Thyroid gland (tissue), 4 donors: ENCODE results near the gene ENAH. TPM values are rescaled to one million over a fixed set of nuclear protein-coding genes. Genes with fewer than 3 reads are reported as not detected.

Experiments used
- DNase-seq, 2 donors: peaks; one replicate each; pipeline ENCODE4 v3.0.0-alpha.2; 2019
- H3K27ac ChIP-seq, 3 donors: fragments of 200-600 bp; sonication (generic); 1 replicate in 2 of 3; 2 replicates in 1 of 3; pipeline ENCODE4 v1.5.1; 2016 to 2019; ENCODE audit warnings: mild to moderate bottlenecking in 1 of 3, moderate library complexity in 1 of 3
- H3K27me3 ChIP-seq: fragments of 200-600 bp; sonication (generic); one replicate; pipeline ENCODE4 v1.5.1; 2019
- H3K36me3 ChIP-seq, 2 donors: fragments of 200-600 bp; sonication (generic); one replicate each; pipeline ENCODE4 v1.5.1; 2016 to 2019
- H3K4me1 ChIP-seq, 2 donors: fragments of 200-600 bp; sonication (generic); one replicate each; pipeline ENCODE4 v1.5.1; 2017 to 2019
- H3K4me3 ChIP-seq, 3 donors: fragments of 200-600 bp; sonication (generic); replicated peaks in 1 of 3; 1 replicate in 2 of 3; 2 replicates in 1 of 3; pipeline ENCODE4 v1.5.1; 2016; ENCODE audit warnings: mild to moderate bottlenecking in 1 of 3
- H3K9me3 ChIP-seq: fragments of 200-600 bp; sonication (generic); one replicate; pipeline ENCODE4 v1.5.1; 2017
- CTCF ChIP-seq, 6 experiments: fragments of 200-600 bp in 3 of 6; fragments of 450-650 bp in 3 of 6; sonication (generic) in 3 of 6; IDR thresholded peaks; one replicate each; pipeline ENCODE4 v1.5.1; 2016 to 2019; ENCODE audit warnings: antibody characterized with exemption in 6 of 6, mild to moderate bottlenecking in 2 of 6, inconsistent platforms in 1 of 6, moderate library complexity in 1 of 6
- POLR2A ChIP-seq, 2 donors: fragments of 450-650 bp; IDR thresholded peaks; one replicate each; pipeline ENCODE4 v1.6.1; 2017; ENCODE audit warnings: antibody characterized with exemption in 2 of 2, mild to moderate bottlenecking in 2 of 2, moderate library complexity in 1 of 2
- WGBS, 2 donors: methylation state at CpG; one replicate each; pipeline ENCODE4 v1.1.5; 2017; 5-methylcytosine and 5-hydroxymethylcytosine counted together
- intact Hi-C: fragments of 100-400 bp; cut with DNase I; formaldehyde crosslinking; loops from one replicate; pipeline ENCODE4 v1.15.1; 2023
- total RNA-seq, 4 donors: library from RNA; depleted of rRNA; stranded (reverse); fragments of >200 nt; gene quantifications; one replicate each; pipeline ENCODE4 v1.2.3, GENCODE V29; 2016

ENAH gene
- total RNA-seq, 4 donors from 2014 or later: 24.5 to 31.4 (median 28.5) TPM

GRCh38 chr1:225506727-225507126 is 146.2 kb downstream of the ENAH start:
- intact Hi-C loops: no loop called here
- Histone ChIP-seq H3K36me3 (no peaks in the 10 kb centered on the region), H3K4me3 (no peak overlapping the region), H3K27ac (no peak overlapping the region), H3K27me3 (no peaks in the 10 kb centered on the region), H3K4me1 (peaks cover 7 to 9% of the 10 kb centered on the region in 2 donors), H3K9me3 (no peaks in the 10 kb centered on the region)
- 85 to 94% methylated on average over 1 of the region's 1 CpG for WGBS, 2 donors
- no peak for DNase-seq
- TF ChIP-seq POLR2A (IDR thresholded peaks at IDR 0.05) (no peak), CTCF (IDR thresholded peaks at IDR 0.05) (no peak)

GRCh38 chr1:225504776-225505175 is 148.1 kb downstream of the ENAH start:
- 90 to 95% methylated on average over 2 of the region's 2 CpGs for whole genome bisulfite sequencing, 2 donors
- intact Hi-C loops: no loop called here
- H3K4me1 ChIP-seq: peaks cover 9 to 10% of the 10 kb centered on the region in 2 donors
- no peak overlapping the region for H3K27ac ChIP-seq
- no peak overlapping the region for H3K4me3 ChIP-seq
- no peaks in the 10 kb centered on the region for H3K9me3 ChIP-seq
- no peak for DNase-seq
- no peaks in the 10 kb centered on the region for H3K27me3 ChIP-seq
- TF ChIP-seq CTCF (IDR thresholded peaks at IDR 0.05) (no peak), POLR2A (IDR thresholded peaks at IDR 0.05) (no peak)
- no peaks in the 10 kb centered on the region for H3K36me3 ChIP-seq

- intact Hi-C loops: no loop called here
- Histone ChIP-seq H3K27me3 (no peaks in the 10 kb centered on the region), H3K9me3 (no peaks in the 10 kb centered on the region), H3K4me1 (peaks cover 0 to 3% of the 10 kb centered on the region in 2 donors), H3K4me3 (no peak overlapping the region), H3K36me3 (no peaks in the 10 kb centered on the region), H3K27ac (no peak overlapping the region)
- 63 to 69% methylated on average over 4 of the region's 4 CpGs for WGBS, 2 donors
- TF ChIP-seq POLR2A (IDR thresholded peaks at IDR 0.05) (no peak), CTCF (IDR thresholded peaks at IDR 0.05) (no peak)
- DNase-seq: no peak
Measured at GRCh38 chr1:225500624-225501192, 152.2 kb downstream of the ENAH start.

GRCh38 chr1:225498549-225499136 is 154.3 kb downstream of the ENAH start:
- Histone ChIP-seq H3K36me3 (no peaks in the 10 kb centered on the region), H3K27ac (no peak overlapping the region), H3K9me3 (no peaks in the 10 kb centered on the region), H3K27me3 (no peaks in the 10 kb centered on the region), H3K4me3 (no peak overlapping the region), H3K4me1 (peaks cover 0 to 3% of the 10 kb centered on the region in 2 donors)
- TF ChIP-seq CTCF (IDR thresholded peaks at IDR 0.05): no peak
- TF ChIP-seq POLR2A (IDR thresholded peaks at IDR 0.05): no peak
- 78 to 87% methylated on average over 4 of the region's 4 CpGs for WGBS, 2 donors
- intact Hi-C loops: no loop called here
- DNase-seq: no peak

GRCh38 chr1:225494789-225495359 is 158.0 kb downstream of the ENAH start:
- H3K4me1 ChIP-seq: no peaks in the 10 kb centered on the region
- no peak for DNase-seq
- no peaks in the 10 kb centered on the region for H3K36me3 ChIP-seq
- H3K27me3 ChIP-seq: no peaks in the 10 kb centered on the region
- TF ChIP-seq POLR2A (IDR thresholded peaks at IDR 0.05): no peak
- no peak for TF ChIP-seq CTCF (IDR thresholded peaks at IDR 0.05)
- H3K9me3 ChIP-seq: no peaks in the 10 kb centered on the region
- 84 to 88% methylated on average over 7 of the region's 7 CpGs for WGBS, 2 donors
- no peak overlapping the region for H3K27ac ChIP-seq
- intact Hi-C loops: no loop called here
- no peak overlapping the region for H3K4me3 ChIP-seq
